GM12878 (cell line): ENCODE results near the gene PIERCE2. TPM values are rescaled to one million over a fixed set of nuclear protein-coding genes. Genes with fewer than 3 reads are reported as not detected.

ENCODE experiments used
- ATAC-seq: fragments of 200-7000 bp; cut with Tn5 transposase; 3 replicates; pipeline ENCODE4 v1.9.1; 2020; ENCODE audit warnings: mild to moderate bottlenecking, moderate library complexity
- BruUV-seq: library from RNA; stranded (reverse); fragments of 400-500 nt; replicated peaks from 2 replicates; lab custom pipeline; 2021; lab: Mats Ljungman, UMichigan
- CTCF ChIA-PET: fragments of 300-600 bp; sonication (Branson Sonifier 250); formaldehyde crosslinking; extraction: SDS; loops from one replicate; lab custom pipeline; 2021; ENCODE audit warnings: inconsistent platforms; lab: Yijun Ruan, JAX
- POLR2A ChIA-PET: fragments of 350-600 bp; formaldehyde crosslinking; extraction: SDS; loops from one replicate; lab custom pipeline; 2021; ENCODE audit warnings: inconsistent platforms; lab: Charles Lee
- RAD21 ChIA-PET: fragments of 300-600 bp; sonication (Branson Sonifier 250); formaldehyde crosslinking; loops from one replicate; lab custom pipeline; 2023; ENCODE audit warnings: antibody characterized with exemption; ENCODE audit not compliant: unreplicated experiment; lab: Charles Lee
- SMC1A ChIA-PET: fragments of 300-600 bp; sonication (Branson Sonifier 250); formaldehyde crosslinking; loops from one replicate; lab custom pipeline; 2023; ENCODE audit not compliant: unreplicated experiment, uncharacterized antibody; lab: Charles Lee
- DNase-seq: peaks from one replicate; pipeline ENCODE4 v3.0.0-alpha.2; 2011; ENCODE audit warnings: low read depth, low spot score
- FAIRE-seq: peaks from 3 replicates; lab custom pipeline; 2011; peaks lifted over from hg19 to GRCh38; lab: Jason Lieb, UNC
- H2AFZ ChIP-seq: 2 replicates; pipeline ENCODE4 v1.6.0; 2011; ENCODE audit warnings: low read depth, low read length, control low read depth; ENCODE audit not compliant: control insufficient read depth
- H3K27ac ChIP-seq: 2 replicates; pipeline ENCODE4 v1.5.1; 2011; ENCODE audit warnings: control low read depth; ENCODE audit not compliant: control insufficient read depth, insufficient read depth
- H3K27me3 ChIP-seq, 2 experiments: replicated peaks in 1 of 2; 2 replicates each; pipeline versions ENCODE4 v1.6.0 to v1.6.1; 2011; ENCODE audit warnings: low read length in 1 of 2; ENCODE audit not compliant: control insufficient read depth in 2 of 2, insufficient read depth in 2 of 2
- H3K36me3 ChIP-seq, 2 experiments: 2 replicates each; pipeline ENCODE4 v1.5.1; 2011; ENCODE audit warnings: low read length in 1 of 2; ENCODE audit not compliant: control insufficient read depth in 2 of 2, insufficient read depth in 2 of 2
- H3K4me1 ChIP-seq: 2 replicates; pipeline ENCODE4 v1.6.1; 2011; ENCODE audit warnings: mild to moderate bottlenecking, low read length, moderate library complexity, mixed read lengths; ENCODE audit not compliant: control insufficient read depth, insufficient read depth
- H3K4me2 ChIP-seq: 2 replicates; pipeline ENCODE4 v1.6.0; 2011; ENCODE audit warnings: control low read depth; ENCODE audit not compliant: control insufficient read depth, insufficient read depth
- H3K4me3 ChIP-seq: fragments of 200-600 bp; sonication (generic); 2 replicates; pipeline ENCODE4 v1.5.1; 2016
- H3K79me2 ChIP-seq: 2 replicates; pipeline ENCODE4 v1.6.0; 2011; ENCODE audit warnings: low read length; ENCODE audit not compliant: control insufficient read depth, insufficient read depth
- H3K9ac ChIP-seq: 2 replicates; pipeline ENCODE4 v1.8.0; 2011; ENCODE audit warnings: low read length, control low read depth, mixed read lengths; ENCODE audit not compliant: control insufficient read depth, insufficient read depth
- H3K9me3 ChIP-seq: replicated peaks from 3 replicates; pipeline ENCODE4 v1.5.1; 2011; ENCODE audit warnings: mild to moderate bottlenecking, low read length; ENCODE audit not compliant: control insufficient read depth, insufficient read depth
- H4K20me1 ChIP-seq: 2 replicates; pipeline ENCODE4 v1.6.0; 2011; ENCODE audit not compliant: control insufficient read depth, insufficient read depth
- BRCA1 ChIP-seq: IDR thresholded peaks from 2 replicates; pipeline ENCODE4 v1.6.1; 2011; ENCODE audit warnings: low read depth, low read length, improper control_type of control experiment
- IKZF1 ChIP-seq: fragments of 450-650 bp; conservative IDR thresholded peaks from 2 replicates; pipeline ENCODE4 v1.6.1; 2017; ENCODE audit warnings: antibody characterized with exemption, mild to moderate bottlenecking
- IRF3 ChIP-seq: fragments of 450-650 bp; IDR thresholded peaks from 2 replicates; pipeline ENCODE4 v1.6.1; 2014; ENCODE audit warnings: mild to moderate bottlenecking
- MXI1 ChIP-seq: fragments of 150-350 bp; IDR thresholded peaks from 2 replicates; pipeline ENCODE4 v1.6.1; 2011; ENCODE audit warnings: low read depth, mild to moderate bottlenecking, inconsistent platforms, low read length, improper control_type of control experiment
- SREBF1 ChIP-seq: IDR thresholded peaks from 2 replicates; pipeline ENCODE4 v1.6.1; 2012; ENCODE audit warnings: mild to moderate bottlenecking, low read length
- TAF1 ChIP-seq: IDR thresholded peaks from 2 replicates; pipeline ENCODE4 v1.6.1; 2011; ENCODE audit warnings: mild to moderate bottlenecking, low read depth, low read length, borderline replicate concordance
- ZSCAN29 ChIP-seq: fragments of 450-650 bp; IDR thresholded peaks from 2 replicates; pipeline ENCODE4 v1.6.1; 2017; ENCODE audit warnings: mild to moderate bottlenecking, moderate library complexity
- WGBS: methylation state at CpG from one replicate; pipeline ENCODE4 v1.1.6; 2016; ENCODE audit warnings: low lambda C conversion rate; ENCODE audit not compliant: insufficient replicate concordance, insufficient coverage; ENCODE audit errors: missing lambda C conversion rate; 5-methylcytosine and 5-hydroxymethylcytosine counted together
- in situ Hi-C: fragments of 300-500 bp; cut with MboI; formaldehyde crosslinking; loops from 9 replicates; pipeline ENCODE4 v1.14.3; 2018; ENCODE audit warnings: mixed read lengths
- intact Hi-C: fragments of 100-400 bp; cut with micrococcal nuclease; formaldehyde crosslinking; loops from one replicate; pipeline ENCODE4 v1.14.2; 2022; ENCODE audit not compliant: unreplicated experiment
- polyA plus RNA-seq, 11 experiments: library from polyadenylated mRNA; depleted of rRNA in 4 of 11; unstranded in 6 of 11; stranded (reverse) in 5 of 11; fragments of >200 nt; fragmentation: Nextera tagmentation in 4 of 11; fragmentation: Illumina TruSeq in 1 of 11; extraction: Ambion mirVana in 4 of 11; extraction: Trizol in 1 of 11; gene quantifications; 1 replicate in 1 of 11; 2 replicates in 10 of 11; pipeline versions ENCODE4 v1.2.1 to v1.2.3, GENCODE V29; 2011 to 2016; ENCODE audit warnings: inconsistent platforms in 2 of 11, missing spikeins in 2 of 11, low read depth in 1 of 11
- total RNA-seq, 4 experiments: library from RNA; depleted of rRNA in 3 of 4; stranded (reverse); fragments of >200 nt in 3 of 4; fragmentation: Illumina TruSeq in 1 of 4; extraction: Trizol in 1 of 4; gene quantifications; 2 replicates each; pipeline versions ENCODE4 v1.2.1 to v1.2.3, GENCODE V29; 2013 to 2021

PIERCE2 gene
- total and polyA plus RNA-seq, 10 of the 15 experiments (the other 5 are each of a cell fraction or from before 2014, with no cell fraction given) = 0.33 to 1.4 (median 0.89) TPM; not detected in 1

- no peak for TF ChIP-seq SREBF1
These were observed 48.0 kb upstream of the PIERCE2 start (continued) for GRCh38 chr15:55360256-55360655.

GRCh38 chr15:55361048-55361447 is 47.2 kb upstream of the PIERCE2 start:
- Histone ChIP-seq H3K36me3 (no peaks in the 10 kb centered on the region; a peak in 1 of 4 replicates), H3K4me1 (no peaks in the 10 kb centered on the region), H4K20me1 (no peaks in the 10 kb centered on the region), H3K9ac (no peak overlapping the region), H3K4me3 (no peak overlapping the region), H3K4me2 (no peak overlapping the region), H3K27me3 (no peaks in the 10 kb centered on the region), H2AFZ (no peak overlapping the region), H3K79me2 (no peaks in the 10 kb centered on the region), H3K27ac (no peak overlapping the region), H3K9me3 (no peaks in the 10 kb centered on the region)
- 97% methylated on average over 10 of the region's 10 CpGs for WGBS
- ChIA-PET POLR2A (no interaction called here), CTCF (no interaction called here), SMC1A (interaction anchor here (1.1 to 1.2 kb wide), 2 partner anchors 14 to 38 kb away, joined by 3 to 6 read pairs; no protein-coding TSS in a partner anchor), RAD21 (interaction anchor here (0.6 to 1.0 kb wide), 2 partner anchors 20 to 45 kb away, joined by 3 read pairs; no protein-coding TSS in a partner anchor)
- BruUV-seq = no TSS peak
- in situ Hi-C loops = no loop called here
- intact Hi-C loops = no loop called here
- ATAC-seq = no peak
- FAIRE-seq = no peak
- no peak for DNase-seq
- TF ChIP-seq TAF1 = no peak
- TF ChIP-seq ZSCAN29 = no peak
- TF ChIP-seq IKZF1 = no peak

GRCh38 chr15:55362641-55363040 is 45.7 kb upstream of the PIERCE2 start:
- ChIA-PET RAD21 (no interaction called here), CTCF (no interaction called here)
- Histone ChIP-seq H3K27me3 (no peaks in the 10 kb centered on the region), H2AFZ (no peak overlapping the region), H3K4me2 (no peak overlapping the region), H3K79me2 (no peaks in the 10 kb centered on the region), H3K4me3 (no peak overlapping the region), H4K20me1 (no peaks in the 10 kb centered on the region), H3K9me3 (no peaks in the 10 kb centered on the region)
- no peak for FAIRE-seq
- 100% methylated on average over 2 of the region's 2 CpGs for WGBS
- no TSS peak for BruUV-seq
- in situ Hi-C loops = no loop called here
- TF ChIP-seq BRCA1 (no peak), MXI1 (no peak), IRF3 (no peak)
- TF ChIP-seq, all 136 proteins: peak for 0
- SMC1A ChIA-PET = interaction anchor here (1.4 kb wide), 1 partner anchor 77 kb away, joined by 3 read pairs; no protein-coding TSS in a partner anchor
- no peak for DNase-seq
- POLR2A ChIA-PET = no interaction called here
- ATAC-seq = no peak
- Histone ChIP-seq H3K36me3 (no peaks in the 10 kb centered on the region; a peak in 1 of 4 replicates), H3K4me1 (no peaks in the 10 kb centered on the region), H3K9ac (no peak overlapping the region), H3K27ac (no peak overlapping the region)
- intact Hi-C loops = no loop called here
